ENCODE data around the gene PLPP4.

PLPP4 gene

DNA sequence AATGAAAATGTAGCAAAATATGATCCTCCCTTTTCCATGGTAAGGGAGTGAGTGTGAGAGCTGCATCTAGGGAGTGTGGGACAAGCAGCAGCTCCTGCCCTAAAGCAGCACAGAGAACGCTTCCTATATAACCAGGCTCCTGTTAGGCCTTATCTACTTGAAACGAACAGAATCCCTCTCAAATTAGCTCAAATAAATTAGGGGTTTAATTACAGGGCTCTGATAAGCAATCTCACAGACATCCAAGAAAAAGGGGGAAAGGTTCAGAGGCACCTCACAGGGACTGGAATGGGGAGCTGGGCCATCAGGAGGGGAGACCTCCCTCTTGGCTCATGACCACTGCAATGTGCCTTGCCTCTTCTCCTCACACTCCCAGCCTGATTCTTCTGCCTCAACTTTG is 57.9 kb downstream of the PLPP4 start:
- Histone ChIP-seq H3K27me3 (ENCODE audit: low read depth, low read length) (no peaks in the 10 kb centered on the region), H3K4me2 (ENCODE audit: low read length) (no peak overlapping the region), H3K4me3 (ENCODE audit: low read length) (no peak overlapping the region), H3K36me3 (replicated peaks; ENCODE audit: low read depth, low read length) (no peaks in the 10 kb centered on the region), H3K9me3 (ENCODE audit: insufficient read depth, low read length) (no peaks in the 10 kb centered on the region), H2AFZ (ENCODE audit: low read depth, low read length) (no peak overlapping the region), H4K20me1 (ENCODE audit: insufficient read depth, low read length) (no peaks in the 10 kb centered on the region), H3K9ac (ENCODE audit: low read length) (no peak overlapping the region), H3K4me1 (ENCODE audit: low read length) (no peaks in the 10 kb centered on the region), H3K27ac (ENCODE audit: low read length) (no peak overlapping the region), H3K79me2 (ENCODE audit: low read length) (no peaks in the 10 kb centered on the region)
- TF ChIP-seq CTCF (IDR thresholded peaks at IDR 0.05; ENCODE audit: low read depth, low read length) = no peak
- TF ChIP-seq EZH2phosphoT487 (IDR thresholded peaks at IDR 0.05; ENCODE audit: low read depth) = no peak

DNA sequence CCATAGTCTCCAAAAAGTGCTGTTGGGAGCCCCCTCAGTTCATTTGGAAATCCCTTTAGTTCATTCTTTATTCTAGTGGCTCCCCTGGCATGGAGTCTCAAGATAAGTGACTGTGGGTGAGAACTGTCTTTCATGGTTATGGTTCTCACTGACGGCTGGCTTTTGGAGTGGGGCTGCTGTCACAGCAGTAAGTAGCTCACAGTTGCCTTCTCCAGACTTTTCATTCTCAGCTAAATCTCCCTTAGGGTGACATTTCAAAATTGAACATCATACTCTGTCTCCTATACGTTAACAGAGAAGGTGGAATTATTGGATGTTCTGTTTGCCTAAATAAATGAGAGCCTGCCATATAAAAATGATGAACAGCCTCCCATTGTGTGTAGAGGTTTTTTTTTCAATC is 58.7 kb downstream of the PLPP4 start:
- TF ChIP-seq EZH2phosphoT487 (IDR thresholded peaks at IDR 0.05; ENCODE audit: low read depth) (no peak), CTCF (IDR thresholded peaks at IDR 0.05; ENCODE audit: low read depth, low read length) (no peak)
- Histone ChIP-seq H3K79me2 (ENCODE audit: low read length) (no peaks in the 10 kb centered on the region), H3K4me3 (ENCODE audit: low read length) (no peak overlapping the region), H3K27ac (ENCODE audit: low read length) (no peak overlapping the region), H3K9me3 (ENCODE audit: insufficient read depth, low read length) (no peaks in the 10 kb centered on the region), H3K9ac (ENCODE audit: low read length) (no peak overlapping the region), H3K27me3 (ENCODE audit: low read depth, low read length) (no peaks in the 10 kb centered on the region), H3K4me1 (ENCODE audit: low read length) (no peaks in the 10 kb centered on the region), H3K36me3 (replicated peaks; ENCODE audit: low read depth, low read length) (no peaks in the 10 kb centered on the region), H3K4me2 (ENCODE audit: low read length) (no peak overlapping the region), H2AFZ (ENCODE audit: low read depth, low read length) (no peak overlapping the region), H4K20me1 (ENCODE audit: insufficient read depth, low read length) (no peaks in the 10 kb centered on the region)

DNA sequence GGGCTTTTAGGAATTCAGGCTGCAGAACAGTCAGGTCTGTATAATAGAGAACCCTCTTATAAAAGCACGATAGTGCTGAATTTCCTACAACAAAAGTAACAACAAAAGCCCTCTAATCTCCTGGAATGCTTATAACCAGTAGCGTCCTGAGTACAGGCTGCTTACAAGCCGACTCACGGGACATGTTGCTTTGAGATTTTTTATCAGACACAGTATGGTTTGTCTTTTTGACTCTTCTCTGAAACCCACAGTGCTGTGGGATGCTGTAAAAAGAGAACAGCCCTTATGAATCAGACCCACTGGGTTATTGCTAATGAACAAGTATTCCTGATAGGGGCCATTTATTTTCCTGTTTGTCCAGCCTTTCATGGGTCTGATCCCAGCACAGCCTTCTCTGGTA is 59.4 kb downstream of the PLPP4 start:
- H3K4me1 ChIP-seq (ENCODE audit: low read length) = no peaks in the 10 kb centered on the region
- no peaks in the 10 kb centered on the region for H4K20me1 ChIP-seq (ENCODE audit: insufficient read depth, low read length)
- H3K27me3 ChIP-seq (ENCODE audit: low read depth, low read length) = no peaks in the 10 kb centered on the region
- H3K4me2 ChIP-seq (ENCODE audit: low read length) = no peak overlapping the region
- no peak overlapping the region for H2AFZ ChIP-seq (ENCODE audit: low read depth, low read length)
- no peaks in the 10 kb centered on the region for H3K9me3 ChIP-seq (ENCODE audit: insufficient read depth, low read length)
- no peak overlapping the region for H3K9ac ChIP-seq (ENCODE audit: low read length)
- H3K79me2 ChIP-seq (ENCODE audit: low read length) = no peaks in the 10 kb centered on the region
- H3K27ac ChIP-seq (ENCODE audit: low read length) = no peak overlapping the region
- no peak overlapping the region for H3K4me3 ChIP-seq (ENCODE audit: low read length)
- no peaks in the 10 kb centered on the region for H3K36me3 ChIP-seq (replicated peaks; ENCODE audit: low read depth, low read length)
- TF ChIP-seq CTCF (IDR thresholded peaks at IDR 0.05; ENCODE audit: low read depth, low read length) (no peak), EZH2phosphoT487 (IDR thresholded peaks at IDR 0.05; ENCODE audit: low read depth) (no peak)

DNA sequence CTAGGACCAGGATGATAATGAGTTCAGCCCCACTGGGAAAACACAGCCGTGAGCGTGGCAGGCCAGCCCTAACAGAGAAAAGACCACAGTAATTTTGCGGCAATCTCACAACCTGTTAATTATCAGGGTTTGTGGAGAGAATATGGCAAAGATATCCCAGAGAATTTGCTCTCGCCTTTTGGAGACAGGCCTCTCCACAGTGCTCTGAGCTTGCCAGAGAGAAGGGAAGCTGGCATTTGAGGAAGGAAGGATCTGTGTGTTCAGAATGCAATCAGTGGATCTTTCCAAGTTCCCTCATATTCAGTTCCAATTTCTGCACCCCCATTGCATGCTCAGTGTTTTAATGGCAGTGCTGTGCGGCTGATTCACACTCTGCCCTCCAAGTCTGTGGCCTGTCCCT is 60.2 kb downstream of the PLPP4 start:
- no peaks in the 10 kb centered on the region for H4K20me1 ChIP-seq (ENCODE audit: insufficient read depth, low read length)
- H3K4me3 ChIP-seq (ENCODE audit: low read length) = no peak overlapping the region
- TF ChIP-seq EZH2phosphoT487 (IDR thresholded peaks at IDR 0.05; ENCODE audit: low read depth) = no peak
- no peak for TF ChIP-seq CTCF (IDR thresholded peaks at IDR 0.05; ENCODE audit: low read depth, low read length)
- H3K4me2 ChIP-seq (ENCODE audit: low read length) = no peak overlapping the region
- no peaks in the 10 kb centered on the region for H3K27me3 ChIP-seq (ENCODE audit: low read depth, low read length)
- no peaks in the 10 kb centered on the region for H3K79me2 ChIP-seq (ENCODE audit: low read length)
- no peaks in the 10 kb centered on the region for H3K4me1 ChIP-seq (ENCODE audit: low read length)
- no peak overlapping the region for H3K9ac ChIP-seq (ENCODE audit: low read length)
- no peaks in the 10 kb centered on the region for H3K36me3 ChIP-seq (replicated peaks; ENCODE audit: low read depth, low read length)
- no peak overlapping the region for H2AFZ ChIP-seq (ENCODE audit: low read depth, low read length)
- no peaks in the 10 kb centered on the region for H3K9me3 ChIP-seq (ENCODE audit: insufficient read depth, low read length)
- no peak overlapping the region for H3K27ac ChIP-seq (ENCODE audit: low read length)

Measured in OCI-LY3 (cell line).